Esophagus squamous epithelium (tissue), 5 donors: ENCODE data around the gene YIPF6. TPM values are rescaled to one million over a fixed set of nuclear protein-coding genes. Genes with fewer than 3 reads are reported as not detected.

Experiments
- DNase-seq: peaks from one replicate; lab custom pipeline; 2025; lab: John Stamatoyannopoulos, UW
- H3K27ac ChIP-seq, 4 donors: fragments of 200-600 bp; sonication (generic); one replicate each; pipeline ENCODE4 v1.5.1; 2016 to 2019; ENCODE audit warnings: mild to moderate bottlenecking in 1 of 4
- H3K27me3 ChIP-seq, 4 donors: fragments of 200-600 bp; sonication (generic); 1 replicate in 3 of 4; 2 replicates in 1 of 4; pipeline versions ENCODE4 v1.5.1 to v1.6.0; 2017 to 2021; ENCODE audit warnings: antibody characterized with exemption in 1 of 4
- H3K36me3 ChIP-seq, 3 donors: fragments of 200-600 bp; sonication (generic); one replicate each; pipeline ENCODE4 v1.5.1; 2016 to 2019
- H3K4me1 ChIP-seq, 3 donors: fragments of 200-600 bp; sonication (generic); one replicate each; pipeline ENCODE4 v1.5.1; 2017 to 2019
- H3K4me3 ChIP-seq, 4 donors: fragments of 200-600 bp; sonication (generic); 1 replicate in 3 of 4; 2 replicates in 1 of 4; pipeline ENCODE4 v1.5.1; 2016 to 2019; ENCODE audit warnings: mild to moderate bottlenecking in 2 of 4, moderate library complexity in 1 of 4
- H3K9me3 ChIP-seq, 3 donors: fragments of 200-600 bp; sonication (generic); one replicate each; pipeline ENCODE4 v1.5.1; 2016 to 2019
- CTCF ChIP-seq, 6 experiments: fragments of 450-650 bp in 4 of 6; fragments of 200-600 bp in 2 of 6; sonication (generic) in 2 of 6; IDR thresholded peaks; one replicate each; pipeline ENCODE4 v1.5.1; 2016 to 2019; ENCODE audit warnings: antibody characterized with exemption in 6 of 6, mild to moderate bottlenecking in 4 of 6, moderate library complexity in 4 of 6
- POLR2A ChIP-seq, 4 donors: fragments of 450-650 bp; IDR thresholded peaks; one replicate each; pipeline ENCODE4 v1.6.1; 2017; ENCODE audit warnings: antibody characterized with exemption in 4 of 4, mild to moderate bottlenecking in 4 of 4, moderate library complexity in 3 of 4
- WGBS, 2 donors: methylation state at CpG; one replicate each; pipeline ENCODE4 v1.1.5; 2018; 5-methylcytosine and 5-hydroxymethylcytosine counted together
- intact Hi-C: fragments of 100-400 bp; cut with DNase I; formaldehyde crosslinking; loops from one replicate; pipeline ENCODE4 v1.15.0; 2022
- total RNA-seq, 4 donors: library from RNA; depleted of rRNA; stranded (reverse); fragments of >200 nt; gene quantifications; one replicate each; pipeline ENCODE4 v1.1.0, GENCODE V29; 2016
- donor health status: DM: yes; HTN: yes; CAD: no.

Gene YIPF6
- total RNA-seq, 4 donors from 2014 or later, result 14.8 to 22.0 (median 18.2) TPM

DNA sequence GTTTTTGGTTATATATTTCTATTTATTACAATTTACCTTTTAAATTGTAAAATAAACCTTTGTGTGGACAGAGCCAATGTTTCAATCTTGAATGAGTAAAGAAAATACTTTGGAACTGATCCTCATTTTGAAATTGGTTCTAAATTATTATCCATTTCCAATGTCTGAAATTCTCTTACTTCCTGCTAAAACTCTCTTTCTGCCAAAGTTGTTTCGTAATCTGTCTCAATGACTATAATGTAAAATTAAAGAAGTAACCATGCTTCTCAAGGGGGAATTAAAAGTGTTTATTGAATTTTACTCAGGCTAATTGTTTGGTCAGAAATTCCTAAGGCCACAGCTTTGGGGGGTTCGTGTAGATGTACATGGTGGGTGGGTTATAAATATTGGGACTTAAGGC is 34.8 kb downstream of the YIPF6 start:
- intact Hi-C loops, result no loop called here
- Histone ChIP-seq H3K4me3 (no peak overlapping the region), H3K4me1 (no peaks in the 10 kb centered on the region), H3K27me3 (no peaks in the 10 kb centered on the region), H3K36me3 (peaks cover 0 to 53% (median 0%) of the 10 kb centered on the region in 3 donors), H3K27ac (no peak overlapping the region), H3K9me3 (no peaks in the 10 kb centered on the region)
- no peak for DNase-seq
- TF ChIP-seq CTCF (IDR thresholded peaks at IDR 0.05), result no peak
- no peak for TF ChIP-seq POLR2A (IDR thresholded peaks at IDR 0.05)
- WGBS, 2 donors, result 67 to 80% methylated on average over 2 of the region's 2 CpGs

GRCh38 chrX:68534691-68535090 is 35.8 kb downstream of the YIPF6 start:
- no peak overlapping the region for H3K4me3 ChIP-seq
- WGBS, 2 donors, result 87 to 89% methylated on average over 4 of the region's 4 CpGs
- H3K4me1 ChIP-seq, result no peaks in the 10 kb centered on the region
- intact Hi-C loops, result no loop called here
- TF ChIP-seq POLR2A (IDR thresholded peaks at IDR 0.05) (no peak), CTCF (IDR thresholded peaks at IDR 0.05) (no peak)
- H3K36me3 ChIP-seq, result peaks cover 0 to 43% (median 0%) of the 10 kb centered on the region in 3 donors
- H3K9me3 ChIP-seq, result no peaks in the 10 kb centered on the region
- no peaks in the 10 kb centered on the region for H3K27me3 ChIP-seq
- no peak for DNase-seq
- no peak overlapping the region for H3K27ac ChIP-seq

DNA sequence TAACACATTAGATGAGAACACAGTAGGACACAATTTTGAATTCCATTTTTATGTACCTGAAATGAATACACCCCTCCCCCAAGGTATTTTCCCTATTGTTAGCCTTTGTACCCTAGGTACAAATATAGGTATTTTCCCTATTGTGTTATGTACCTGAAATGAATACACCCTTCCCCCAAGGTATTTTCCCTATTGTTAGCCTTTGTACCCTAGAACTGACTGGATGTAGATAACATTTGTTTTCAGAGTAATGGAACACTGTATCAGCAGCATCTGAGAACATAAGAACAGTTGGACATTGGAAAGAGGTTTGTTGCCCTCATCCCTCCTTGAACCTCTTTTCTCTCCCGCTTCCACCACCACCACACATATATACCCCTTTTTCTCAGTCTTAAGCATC is 37.6 kb downstream of the YIPF6 start:
- no peak for TF ChIP-seq POLR2A (IDR thresholded peaks at IDR 0.05)
- no peak for TF ChIP-seq CTCF (IDR thresholded peaks at IDR 0.05)
- no peaks in the 10 kb centered on the region for H3K9me3 ChIP-seq
- H3K4me1 ChIP-seq, result no peaks in the 10 kb centered on the region
- WGBS, 2 donors, result 80 to 100% methylated on average over 1 of the region's 1 CpG
- H3K27ac ChIP-seq, result no peak overlapping the region
- intact Hi-C loops, result no loop called here
- no peak overlapping the region for H3K4me3 ChIP-seq
- DNase-seq, result no peak
- H3K36me3 ChIP-seq, result peaks cover 0 to 26% (median 0%) of the 10 kb centered on the region in 3 donors
- H3K27me3 ChIP-seq, result no peaks in the 10 kb centered on the region

DNA sequence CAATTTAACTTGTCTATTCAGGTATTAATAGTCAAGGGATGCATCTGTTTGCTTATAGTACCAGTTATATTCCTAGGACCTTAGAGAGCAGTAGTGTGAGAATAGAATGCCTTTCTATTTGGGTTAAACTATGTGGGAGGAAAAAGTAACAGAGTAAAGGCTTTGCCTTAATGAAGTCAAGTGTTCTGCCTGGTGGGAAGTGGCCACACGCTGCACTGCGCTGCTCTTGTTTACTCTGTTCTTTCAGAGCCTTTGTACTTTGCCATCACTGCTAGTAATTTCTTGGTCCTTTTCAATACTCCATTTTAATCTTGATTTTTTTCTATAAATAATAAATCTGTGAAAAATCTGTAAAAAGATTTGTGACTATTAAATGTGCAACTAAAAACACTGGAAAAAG is 38.0 kb downstream of the YIPF6 start:
- no peaks in the 10 kb centered on the region for H3K27me3 ChIP-seq
- intact Hi-C loops, result no loop called here
- H3K4me3 ChIP-seq, result no peak overlapping the region
- peaks cover 0 to 22% (median 0%) of the 10 kb centered on the region in 3 donors for H3K36me3 ChIP-seq
- WGBS, 2 donors, result 71 to 80% methylated on average over 1 to 2 of the region's 2 CpGs
- no peaks in the 10 kb centered on the region for H3K4me1 ChIP-seq
- no peak overlapping the region for H3K27ac ChIP-seq
- DNase-seq, result no peak
- TF ChIP-seq POLR2A (IDR thresholded peaks at IDR 0.05), result no peak
- no peak for TF ChIP-seq CTCF (IDR thresholded peaks at IDR 0.05)
- H3K9me3 ChIP-seq, result no peaks in the 10 kb centered on the region

- H3K9me3 ChIP-seq, result no peaks in the 10 kb centered on the region
- DNase-seq, result no peak
- no peaks in the 10 kb centered on the region for H3K4me1 ChIP-seq
- intact Hi-C loops, result no loop called here
- no peaks in the 10 kb centered on the region for H3K36me3 ChIP-seq
- no peak overlapping the region for H3K27ac ChIP-seq
- WGBS, 2 donors, result 57 to 83% methylated on average over 3 of the region's 3 CpGs
- H3K4me3 ChIP-seq, result no peak overlapping the region
- no peaks in the 10 kb centered on the region for H3K27me3 ChIP-seq
- TF ChIP-seq CTCF (IDR thresholded peaks at IDR 0.05) (no peak), POLR2A (IDR thresholded peaks at IDR 0.05) (no peak)
Measured at GRCh38 chrX:68550193-68550592, 51.3 kb downstream of the YIPF6 start.
